ENCODE measurements around the gene XCL2. TPM values are rescaled to one million over a fixed set of nuclear protein-coding genes. Genes with fewer than 3 reads are reported as not detected.
"Not testable (repeated sequence)": the region's sequence is repeated elsewhere in the genome, so short reads cannot be mapped to it uniquely, and the experiment has no call there.

Gene XCL2
- total RNA-seq, 1 donor from 2014 or later = not detected

GRCh38 chr1:168554603-168555483, 11.0 kb upstream of the XCL2 start:
- TF ChIP-seq, protein P1, sequence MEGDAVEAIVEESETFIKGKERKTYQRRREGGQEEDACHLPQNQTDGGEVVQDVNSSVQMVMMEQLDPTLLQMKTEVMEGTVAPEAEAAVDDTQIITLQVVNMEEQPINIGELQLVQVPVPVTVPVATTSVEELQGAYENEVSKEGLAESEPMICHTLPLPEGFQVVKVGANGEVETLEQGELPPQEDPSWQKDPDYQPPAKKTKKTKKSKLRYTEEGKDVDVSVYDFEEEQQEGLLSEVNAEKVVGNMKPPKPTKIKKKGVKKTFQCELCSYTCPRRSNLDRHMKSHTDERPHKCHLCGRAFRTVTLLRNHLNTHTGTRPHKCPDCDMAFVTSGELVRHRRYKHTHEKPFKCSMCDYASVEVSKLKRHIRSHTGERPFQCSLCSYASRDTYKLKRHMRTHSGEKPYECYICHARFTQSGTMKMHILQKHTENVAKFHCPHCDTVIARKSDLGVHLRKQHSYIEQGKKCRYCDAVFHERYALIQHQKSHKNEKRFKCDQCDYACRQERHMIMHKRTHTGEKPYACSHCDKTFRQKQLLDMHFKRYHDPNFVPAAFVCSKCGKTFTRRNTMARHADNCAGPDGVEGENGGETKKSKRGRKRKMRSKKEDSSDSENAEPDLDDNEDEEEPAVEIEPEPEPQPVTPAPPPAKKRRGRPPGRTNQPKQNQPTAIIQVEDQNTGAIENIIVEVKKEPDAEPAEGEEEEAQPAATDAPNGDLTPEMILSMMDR (IDR thresholded peaks at IDR 0.05; ENCODE audit: insufficient read depth, low read length, severe bottlenecking) = no peak
- FAIRE-seq = peak; percentile 7
- no peaks in the 10 kb centered on the region for H3K27me3 ChIP-seq (ENCODE audit: control insufficient read depth, insufficient read depth, low read length)
- no peaks in the 10 kb centered on the region for H3K36me3 ChIP-seq (ENCODE audit: control insufficient read depth, insufficient read depth, low read length)
- H3K4me3 ChIP-seq (ENCODE audit: low read depth, low read length) = no peak overlapping the region
- DNase-seq (ENCODE audit: low read depth) = no peak

DNA sequence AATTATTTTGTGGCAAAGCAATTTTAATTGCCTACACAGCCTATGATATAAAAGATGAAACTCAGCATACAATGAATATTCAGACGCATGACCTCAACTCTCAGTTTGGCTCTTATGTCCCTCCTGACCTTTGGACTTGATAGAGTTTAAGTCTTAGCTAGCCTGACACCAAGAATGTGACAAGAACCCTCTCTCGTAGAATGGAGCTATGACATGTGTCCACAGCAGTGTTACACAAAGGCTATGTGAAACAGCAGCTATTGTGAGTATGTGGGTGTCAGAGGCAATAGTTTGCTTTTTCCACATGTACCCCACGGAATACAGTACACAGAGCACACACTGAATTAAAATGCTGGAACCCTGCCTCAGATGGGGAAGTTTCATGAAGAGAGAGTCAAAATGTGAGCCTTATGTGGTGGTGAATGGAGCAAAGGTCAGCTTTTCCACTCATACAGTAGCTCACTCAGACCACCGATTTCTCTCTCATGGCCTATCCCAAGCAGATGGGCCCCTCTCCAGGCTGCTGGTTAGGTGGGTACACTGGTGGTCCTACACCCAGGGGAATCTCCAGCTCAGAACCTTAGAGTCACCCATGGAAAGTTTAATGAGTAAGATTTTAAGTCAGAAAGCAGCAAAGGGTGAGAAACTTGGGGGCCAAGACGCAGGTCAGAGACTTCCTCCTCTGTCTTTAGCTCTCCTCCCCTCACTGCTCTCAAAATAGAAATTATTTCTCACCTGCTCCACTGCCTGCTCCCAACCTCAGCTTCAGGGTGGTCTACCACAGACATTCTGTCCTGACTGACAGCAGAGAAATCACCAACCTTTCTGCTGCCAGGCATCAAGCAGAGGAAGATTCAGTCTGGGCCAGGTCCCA, 10.1 kb upstream of the XCL2 start:
- H3K27me3 ChIP-seq (ENCODE audit: control insufficient read depth, insufficient read depth, low read length) = no peaks in the 10 kb centered on the region
- TF ChIP-seq, protein P1 (IDR thresholded peaks at IDR 0.05; ENCODE audit: insufficient read depth, low read length, severe bottlenecking) = no peak
- DNase-seq (ENCODE audit: low read depth) = no peak
- FAIRE-seq = no peak
- H3K4me3 ChIP-seq (ENCODE audit: low read depth, low read length) = no peak overlapping the region
- no peaks in the 10 kb centered on the region for H3K36me3 ChIP-seq (ENCODE audit: control insufficient read depth, insufficient read depth, low read length)

DNA sequence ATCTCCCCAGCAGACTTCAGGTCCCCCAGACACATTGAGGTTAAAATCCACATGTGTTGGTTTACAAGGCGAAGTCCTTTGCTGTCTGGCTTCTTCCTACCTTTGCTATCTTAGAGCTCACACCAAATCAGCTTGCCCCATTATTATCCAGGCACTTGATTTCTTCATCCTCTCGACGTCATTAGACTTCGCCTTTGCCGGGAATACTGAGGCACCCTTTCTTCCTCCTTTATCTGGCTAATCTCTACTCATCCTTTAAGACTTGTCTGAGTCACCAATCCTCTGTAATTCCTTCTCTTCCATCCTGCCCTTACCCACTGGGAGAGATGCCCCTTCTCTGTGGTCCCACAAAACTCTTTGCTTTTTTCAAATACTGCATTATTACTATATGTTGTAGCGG, 9.2 kb upstream of the XCL2 start:
- no peak for FAIRE-seq
- TF ChIP-seq, protein P1 (IDR thresholded peaks at IDR 0.05; ENCODE audit: insufficient read depth, low read length, severe bottlenecking) = no peak
- Histone ChIP-seq H3K27me3 (ENCODE audit: control insufficient read depth, insufficient read depth, low read length) (no peaks in the 10 kb centered on the region), H3K4me3 (ENCODE audit: low read depth, low read length) (no peak overlapping the region), H3K36me3 (ENCODE audit: control insufficient read depth, insufficient read depth, low read length) (no peaks in the 10 kb centered on the region)
- no peak for DNase-seq (ENCODE audit: low read depth)

GRCh38 chr1:168551688-168552087, 7.9 kb upstream of the XCL2 start:
- Histone ChIP-seq H3K27me3 (ENCODE audit: control insufficient read depth, insufficient read depth, low read length) (no peaks in the 10 kb centered on the region), H3K36me3 (ENCODE audit: control insufficient read depth, insufficient read depth, low read length) (no peaks in the 10 kb centered on the region), H3K4me3 (ENCODE audit: low read depth, low read length) (no peak overlapping the region)
- FAIRE-seq (no peak), DNase-seq (ENCODE audit: low read depth) (no peak)
- TF ChIP-seq, protein P1 (IDR thresholded peaks at IDR 0.05; ENCODE audit: insufficient read depth, low read length, severe bottlenecking) = no peak

GRCh38 chr1:168550971-168551370, 7.2 kb upstream of the XCL2 start:
- DNase-seq (ENCODE audit: low read depth) (no peak), FAIRE-seq (no peak)
- TF ChIP-seq, protein P1 (IDR thresholded peaks at IDR 0.05; ENCODE audit: insufficient read depth, low read length, severe bottlenecking) = no peak
- no peak overlapping the region for H3K4me3 ChIP-seq (ENCODE audit: low read depth, low read length)
- no peaks in the 10 kb centered on the region for H3K36me3 ChIP-seq (ENCODE audit: control insufficient read depth, insufficient read depth, low read length)
- H3K27me3 ChIP-seq (ENCODE audit: control insufficient read depth, insufficient read depth, low read length) = no peaks in the 10 kb centered on the region

GRCh38 chr1:168546553-168546895, 2.7 kb upstream of the XCL2 start:
- FAIRE-seq; H3K4me3 ChIP-seq (ENCODE audit: low read depth, low read length); H3K36me3 ChIP-seq (ENCODE audit: control insufficient read depth, insufficient read depth, low read length); DNase-seq (ENCODE audit: low read depth); H3K27me3 ChIP-seq (ENCODE audit: control insufficient read depth, insufficient read depth, low read length): not testable (repeated sequence)
